Neuronal stem cell (in vitro differentiated cells): ENCODE data around the gene CEACAM20.
"Not testable (repeated sequence)": the region's sequence is repeated elsewhere in the genome, so short reads cannot be mapped to it uniquely, and the experiment has no call there.

Experiments used
- DNase-seq: peaks from one replicate; pipeline ENCODE4 v3.0.0-alpha.2; 2013; ENCODE audit warnings: low spot score
- H2AFZ ChIP-seq: one replicate; pipeline ENCODE4 v1.6.1; 2013; ENCODE audit warnings: mild to moderate bottlenecking, low read length, inconsistent platforms
- H2AK5ac ChIP-seq: 2 replicates; pipeline ENCODE4 v1.6.1; 2013; ENCODE audit warnings: low read depth, mild to moderate bottlenecking, inconsistent platforms, low read length, moderate library complexity, mixed read lengths
- H2BK120ac ChIP-seq: 2 replicates; pipeline ENCODE4 v1.6.1; 2013; ENCODE audit warnings: low read depth, mild to moderate bottlenecking, inconsistent platforms, low read length, moderate library complexity, mixed read lengths
- H2BK12ac ChIP-seq: one replicate; pipeline ENCODE4 v1.6.1; 2013; ENCODE audit warnings: low read length, inconsistent platforms
- H2BK15ac ChIP-seq: 2 replicates; pipeline ENCODE4 v1.6.1; 2013; ENCODE audit warnings: mild to moderate bottlenecking, low read length, inconsistent platforms, mixed read lengths
- H2BK5ac ChIP-seq: one replicate; pipeline ENCODE4 v1.6.1; 2013; ENCODE audit warnings: inconsistent platforms, mild to moderate bottlenecking, low read length, moderate library complexity
- H3K14ac ChIP-seq: one replicate; pipeline ENCODE4 v1.6.1; 2013; ENCODE audit warnings: low read length, inconsistent platforms
- H3K18ac ChIP-seq: 2 replicates; pipeline ENCODE4 v1.6.1; 2013; ENCODE audit warnings: low read length, inconsistent platforms
- H3K23ac ChIP-seq: 2 replicates; pipeline ENCODE4 v1.6.1; 2013; ENCODE audit warnings: low read depth, mild to moderate bottlenecking, mixed read lengths, low read length, inconsistent platforms; ENCODE audit not compliant: poor library complexity
- H3K27ac ChIP-seq: replicated peaks from 3 replicates; pipeline ENCODE4 v1.5.1; 2013; ENCODE audit warnings: low read length, inconsistent platforms
- H3K27me3 ChIP-seq, 3 experiments: 2 replicates each; pipeline ENCODE4 v1.6.1; 2013; ENCODE audit warnings: low read length in 3 of 3, mild to moderate bottlenecking in 2 of 3, inconsistent platforms in 1 of 3, low read depth in 1 of 3, mixed read lengths in 1 of 3, moderate library complexity in 1 of 3; ENCODE audit not compliant: control insufficient read depth in 3 of 3, insufficient read depth in 3 of 3
- H3K36me3 ChIP-seq, 2 donors: replicated peaks in 1 of 2; 2 replicates each; pipeline ENCODE4 v1.6.1; 2013; ENCODE audit warnings: low read length in 2 of 2; ENCODE audit not compliant: control insufficient read depth in 2 of 2, insufficient read depth in 2 of 2
- H3K4ac ChIP-seq: 2 replicates; pipeline ENCODE4 v1.6.1; 2013; ENCODE audit warnings: inconsistent platforms, mild to moderate bottlenecking, low read length, moderate library complexity
- H3K4me1 ChIP-seq, 2 donors: 1 replicate in 1 of 2; 2 replicates in 1 of 2; pipeline ENCODE4 v1.6.1; 2013; ENCODE audit warnings: low read length in 2 of 2, low read depth in 1 of 2; ENCODE audit not compliant: control insufficient read depth in 2 of 2, insufficient read depth in 1 of 2
- H3K4me2 ChIP-seq: one replicate; pipeline ENCODE4 v1.6.1; 2013; ENCODE audit warnings: mild to moderate bottlenecking, low read length, inconsistent platforms; ENCODE audit not compliant: insufficient read depth, poor library complexity, severe bottlenecking
- H3K4me3 ChIP-seq, 2 donors: 2 replicates each; pipeline ENCODE4 v1.5.1; 2013; ENCODE audit warnings: low read length in 2 of 2, mild to moderate bottlenecking in 2 of 2, inconsistent platforms in 1 of 2, moderate library complexity in 1 of 2
- H3K79me1 ChIP-seq: one replicate; pipeline ENCODE4 v1.6.1; 2013; ENCODE audit warnings: low read depth, mild to moderate bottlenecking, inconsistent platforms, low read length, moderate library complexity
- H3K9ac ChIP-seq: one replicate; pipeline ENCODE4 v1.6.1; 2013; ENCODE audit warnings: mild to moderate bottlenecking, low read depth, low read length, inconsistent platforms; ENCODE audit not compliant: poor library complexity
- H3K9me3 ChIP-seq, 2 donors: replicated peaks in 1 of 2; 2 replicates each; pipeline versions ENCODE3 to v1.6.1; 2013; ENCODE audit warnings: low read length in 2 of 2, mild to moderate bottlenecking in 2 of 2, inconsistent platforms in 1 of 2, low read depth in 1 of 2, mixed read lengths in 1 of 2, moderate library complexity in 1 of 2; ENCODE audit not compliant: control insufficient read depth in 2 of 2, insufficient read depth in 1 of 2
- H4K8ac ChIP-seq: one replicate; pipeline ENCODE4 v1.6.1; 2013; ENCODE audit warnings: low read depth, mild to moderate bottlenecking, inconsistent platforms, low read length, moderate library complexity
- H4K91ac ChIP-seq: one replicate; pipeline ENCODE4 v1.6.1; 2013; ENCODE audit warnings: low read length, low read depth, mild to moderate bottlenecking, inconsistent platforms; ENCODE audit not compliant: poor library complexity
- WGBS, 2 donors: extraction: QIAGEN DNeasy Blood & Tissue Kit; methylation state at CpG; one replicate each; pipeline ENCODE4 v1.1.7; 2013; ENCODE audit warnings: missing lambda C conversion rate in 2 of 2, mixed read lengths in 1 of 2; ENCODE audit not compliant: insufficient read length in 2 of 2, insufficient replicate concordance in 1 of 2; ENCODE audit errors: extremely low coverage in 2 of 2; 5-methylcytosine and 5-hydroxymethylcytosine counted together

Gene CEACAM20

DNA sequence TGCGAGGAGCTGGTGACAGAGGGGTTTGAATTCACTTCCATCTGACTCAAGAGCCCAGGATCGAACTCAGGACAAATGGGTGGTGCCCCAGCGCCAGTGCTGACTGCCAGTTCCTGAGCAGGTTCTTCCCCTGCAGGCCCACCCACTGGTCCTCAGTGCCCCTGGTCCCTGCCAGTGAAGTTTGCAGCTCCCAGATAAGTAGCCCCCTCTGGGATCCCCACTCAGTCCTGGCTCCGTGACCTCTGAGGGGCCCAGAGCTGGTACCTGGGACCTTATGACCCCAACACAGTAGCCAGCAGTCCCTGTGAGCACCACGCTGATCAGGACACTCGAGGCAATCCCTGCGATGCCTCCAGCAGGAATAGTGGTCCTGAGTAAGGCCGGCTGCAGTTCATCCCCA lies 11.3 kb upstream of the CEACAM20 start:
- Histone ChIP-seq H3K4me2 (no peak overlapping the region), H2BK5ac (no peak overlapping the region), H3K4me1 (no peaks in the 10 kb centered on the region), H4K8ac (no peak overlapping the region), H2BK120ac (no peak overlapping the region), H3K23ac (no peak overlapping the region), H3K27me3 (no peaks in the 10 kb centered on the region), H3K4ac (no peak overlapping the region), H2AFZ (no peak overlapping the region), H3K9ac (no peak overlapping the region), H3K18ac (no peak overlapping the region), H3K27ac (no peak overlapping the region), H3K79me1 (no peaks in the 10 kb centered on the region), H3K4me3 (no peak overlapping the region), H3K14ac (no peak overlapping the region), H2BK12ac (no peak overlapping the region), H4K91ac (no peak overlapping the region), H3K9me3 (peaks cover 0 to 7% of the 10 kb centered on the region in 2 donors), H3K36me3 (no peaks in the 10 kb centered on the region), H2AK5ac (no peak overlapping the region), H2BK15ac (no peak overlapping the region)
- DNase-seq = no peak
- no CpG with 5 or more reads among the region's 8 CpGs for WGBS, 2 donors

DNA sequence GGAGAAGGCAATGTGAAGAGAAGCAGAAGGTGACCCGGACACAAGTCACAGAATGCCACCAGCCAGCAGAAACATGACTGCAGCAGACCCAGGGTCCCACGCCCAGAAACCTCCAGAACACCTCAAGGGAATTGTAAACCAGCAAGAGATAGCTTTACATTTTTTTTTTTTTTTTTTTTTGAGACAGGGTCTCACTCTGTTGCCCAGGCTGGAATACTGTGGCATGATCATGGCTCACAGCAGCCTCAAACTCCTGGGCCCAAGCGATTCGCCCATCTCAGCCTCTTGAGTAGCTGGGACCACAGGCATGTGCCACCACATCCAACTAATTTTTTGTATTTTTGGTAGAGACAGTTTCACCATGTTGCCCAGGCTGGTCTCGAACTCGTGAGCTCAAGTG lies 10.5 kb upstream of the CEACAM20 start:
- H3K18ac ChIP-seq = no peak overlapping the region
- H3K4me3 ChIP-seq = no peak overlapping the region
- no peak overlapping the region for H2AK5ac ChIP-seq
- no peaks in the 10 kb centered on the region for H3K79me1 ChIP-seq
- no peak overlapping the region for H3K14ac ChIP-seq
- no CpG with 5 or more reads among the region's 6 CpGs for WGBS, 2 donors
- H3K23ac ChIP-seq = no peak overlapping the region
- H3K4me1 ChIP-seq = no peaks in the 10 kb centered on the region
- H4K8ac ChIP-seq = no peak overlapping the region
- no peak overlapping the region for H2BK120ac ChIP-seq
- no peak overlapping the region for H3K4ac ChIP-seq
- no peak overlapping the region for H2BK15ac ChIP-seq
- DNase-seq = no peak
- no peak overlapping the region for H3K27ac ChIP-seq
- no peak overlapping the region for H2AFZ ChIP-seq
- peaks cover 0 to 7% of the 10 kb centered on the region in 2 donors for H3K9me3 ChIP-seq
- H3K4me2 ChIP-seq = no peak overlapping the region
- no peak overlapping the region for H2BK12ac ChIP-seq
- H2BK5ac ChIP-seq = no peak overlapping the region
- no peaks in the 10 kb centered on the region for H3K36me3 ChIP-seq
- no peaks in the 10 kb centered on the region for H3K27me3 ChIP-seq
- no peak overlapping the region for H4K91ac ChIP-seq
- H3K9ac ChIP-seq = no peak overlapping the region

DNA sequence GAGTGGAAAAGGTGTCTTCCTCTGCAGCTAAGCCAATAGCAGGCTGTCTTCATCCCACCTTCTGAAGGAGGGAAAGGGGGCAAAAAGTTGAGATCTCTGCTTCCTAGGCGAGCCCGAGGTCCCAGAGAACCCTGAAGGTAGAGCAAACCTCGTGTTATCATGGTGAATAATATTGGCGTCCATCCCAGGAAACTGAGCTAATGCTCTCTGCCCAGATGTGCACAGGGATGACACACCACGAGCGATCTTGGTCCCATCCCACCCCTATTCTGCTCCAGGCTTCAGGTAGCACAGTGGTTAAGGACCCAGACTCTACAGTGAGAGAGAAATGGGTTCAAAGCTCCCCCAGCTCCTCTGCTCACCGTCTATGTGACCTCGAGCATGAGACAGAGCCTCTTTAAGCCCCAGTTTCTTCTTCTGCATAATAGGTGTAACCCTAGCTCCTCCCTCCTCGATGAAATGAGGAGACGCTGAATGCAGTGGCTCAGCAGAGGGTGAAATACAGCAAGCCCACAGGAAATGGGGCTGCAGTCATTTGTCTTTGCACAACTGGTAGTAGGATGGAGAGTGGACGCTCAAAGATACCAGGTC lies 9.9 kb upstream of the CEACAM20 start:
- H3K4me3 ChIP-seq = no peak overlapping the region
- H2AK5ac ChIP-seq = no peak overlapping the region
- no peak overlapping the region for H3K23ac ChIP-seq
- no peaks in the 10 kb centered on the region for H3K79me1 ChIP-seq
- H3K4me2 ChIP-seq = no peak overlapping the region
- H2BK12ac ChIP-seq = no peak overlapping the region
- no peak overlapping the region for H4K8ac ChIP-seq
- no peak overlapping the region for H3K18ac ChIP-seq
- H3K27me3 ChIP-seq = no peaks in the 10 kb centered on the region
- no peak overlapping the region for H3K4ac ChIP-seq
- WGBS, 2 donors = no CpG with 5 or more reads among the region's 11 CpGs
- H3K9ac ChIP-seq = no peak overlapping the region
- no peak overlapping the region for H3K14ac ChIP-seq
- no peak overlapping the region for H3K27ac ChIP-seq
- DNase-seq = no peak
- no peak overlapping the region for H4K91ac ChIP-seq
- H3K36me3 ChIP-seq = no peaks in the 10 kb centered on the region
- peaks cover 0 to 10% of the 10 kb centered on the region in 2 donors for H3K9me3 ChIP-seq
- H2BK15ac ChIP-seq = no peak overlapping the region
- H2AFZ ChIP-seq = no peak overlapping the region
- no peak overlapping the region for H2BK120ac ChIP-seq
- H3K4me1 ChIP-seq = no peaks in the 10 kb centered on the region
- no peak overlapping the region for H2BK5ac ChIP-seq

DNA sequence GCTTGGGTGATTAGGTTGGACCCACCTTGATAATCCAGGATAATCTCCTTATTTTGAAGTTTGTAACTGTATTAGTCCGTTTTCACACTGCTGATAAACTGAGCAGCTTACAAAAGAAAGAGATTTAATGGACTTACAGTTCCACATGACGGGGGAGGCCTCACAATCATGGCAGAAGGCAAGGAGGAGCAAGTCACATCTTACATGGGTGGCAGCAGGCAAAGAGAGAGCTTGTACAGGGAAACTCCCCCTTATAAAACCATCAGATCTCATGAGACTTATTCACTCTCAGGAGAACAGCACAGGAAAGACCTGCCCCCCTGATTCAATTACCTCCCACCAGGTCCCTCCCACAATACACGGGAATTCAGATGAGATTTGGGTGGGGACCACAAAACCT lies 5.9 kb upstream of the CEACAM20 start:
- H3K36me3 ChIP-seq, H3K23ac ChIP-seq, H3K9ac ChIP-seq, H2BK15ac ChIP-seq, H2BK120ac ChIP-seq, H2AK5ac ChIP-seq, H3K27me3 ChIP-seq, H3K18ac ChIP-seq, DNase-seq, H3K14ac ChIP-seq, H3K4me2 ChIP-seq, H3K4me1 ChIP-seq, H2AFZ ChIP-seq, H2BK12ac ChIP-seq, H3K79me1 ChIP-seq, H4K91ac ChIP-seq, H4K8ac ChIP-seq, H3K27ac ChIP-seq, H3K4ac ChIP-seq, H2BK5ac ChIP-seq, H3K4me3 ChIP-seq: not testable (repeated sequence)
- WGBS, 2 donors = no CpG with 5 or more reads among the region's 3 CpGs
- peaks cover 0 to 13% of the 10 kb centered on the region in 2 donors for H3K9me3 ChIP-seq
